ENCODE data around the gene FAM83C. TPM values are rescaled to one million over a fixed set of nuclear protein-coding genes. Genes with fewer than 3 reads are reported as not detected.

The FAM83C gene
- polyA plus RNA-seq, 2 of the 4 experiments (the other 2 are of a cell fraction) = not detected

GRCh38 chr20:35340436-35340835, 48.2 kb upstream of the FAM83C start:
- Histone ChIP-seq H3K27ac (no peak overlapping the region), H3K9me3 (no peaks in the 10 kb centered on the region), H3K4me3 (no peak overlapping the region), H3K4me1 (peaks cover 23% of the 10 kb centered on the region), H3K4me2 (no peak overlapping the region)
- CTCF ChIA-PET = interaction anchor here (1.0 to 3.6 kb wide), 3 partner anchors 11 to 36 kb away, joined by 3 to 17 read pairs (median 4); no protein-coding TSS in a partner anchor
- TF ChIP-seq HEYL (CRISPR knock-in tag; IDR thresholded peaks at IDR 0.05) = no peak
- TF ChIP-seq SMC3 (IDR thresholded peaks at IDR 0.05) = no peak
- no peak for TF ChIP-seq ZSCAN20 (CRISPR knock-in tag; IDR thresholded peaks at IDR 0.05)
- TF ChIP-seq HOXB13 (CRISPR knock-in tag; IDR thresholded peaks at IDR 0.05; ENCODE audit: low read depth) = no peak
- TF ChIP-seq NFE2L2 (conservative IDR thresholded peaks at IDR 0.05; ENCODE audit: low read length) = no peak
- no peak for TF ChIP-seq HOXB5 (CRISPR knock-in tag; IDR thresholded peaks at IDR 0.05)
- no peak for TF ChIP-seq ZNF302 (CRISPR knock-in tag; IDR thresholded peaks at IDR 0.05)
- no peak for TF ChIP-seq TFCP2L1 (CRISPR knock-in tag; IDR thresholded peaks at IDR 0.05)
- no peak for TF ChIP-seq FOXS1 (CRISPR knock-in tag; IDR thresholded peaks at IDR 0.05)
- TF ChIP-seq JUN (IDR thresholded peaks at IDR 0.05) = no peak
- TF ChIP-seq RCOR1 (IDR thresholded peaks at IDR 0.05; ENCODE audit: low read depth, low read length) = no peak
- no peak for TF ChIP-seq ESRRA (IDR thresholded peaks at IDR 0.05; ENCODE audit: borderline replicate concordance, low read length)
- POLR2A ChIA-PET = no interaction called here
- WGBS (ENCODE audit: missing lambda C conversion rate) = 97% methylated on average over 2 of the region's 2 CpGs
- DNase-seq (ENCODE audit: low read depth in 1 of 2, low spot score in 1 of 2) (no peak), FAIRE-seq (no peak), ATAC-seq (no peak)

DNA sequence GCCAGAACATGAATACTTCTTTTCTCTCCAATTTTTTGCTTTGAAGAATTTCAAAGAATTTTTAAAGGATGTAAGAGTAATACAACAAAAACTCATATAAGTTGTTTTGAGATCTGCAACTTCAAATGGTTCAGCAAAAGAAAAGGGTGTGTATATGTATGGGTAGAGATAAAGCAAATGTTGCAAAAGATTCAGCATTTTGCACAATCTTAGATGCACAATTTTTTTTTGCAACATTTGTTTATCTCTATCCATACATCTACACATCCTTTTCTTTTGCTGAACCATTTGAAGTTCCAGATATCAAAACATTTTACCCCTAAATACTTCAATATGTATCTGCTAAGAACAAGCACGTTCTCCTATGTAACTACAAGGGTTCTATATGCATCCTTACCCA, 47.4 kb upstream of the FAM83C start:
- DNase-seq (ENCODE audit: low read depth in 1 of 2, low spot score in 1 of 2) (no peak), ATAC-seq (no peak), FAIRE-seq (no peak)
- CTCF ChIA-PET = interaction anchor here (1.0 to 1.9 kb wide), 3 partner anchors 10 to 100 kb away, joined by 4 to 7 read pairs (median 5); no protein-coding TSS in a partner anchor
- POLR2A ChIA-PET = no interaction called here
- Histone ChIP-seq H3K4me2 (no peak overlapping the region), H3K4me1 (peaks cover 19% of the 10 kb centered on the region), H3K4me3 (no peak overlapping the region), H3K27ac (no peak overlapping the region), H3K9me3 (no peaks in the 10 kb centered on the region)
- TF ChIP-seq KDM5A (IDR thresholded peaks at IDR 0.05) (no peak), NR3C1 (IDR thresholded peaks at IDR 0.05) (no peak), E2F6 (IDR thresholded peaks at IDR 0.05; ENCODE audit: borderline replicate concordance, low read depth) (no peak), MAFK (IDR thresholded peaks at IDR 0.05; ENCODE audit: partially characterized antibody) (no peak)
- WGBS (ENCODE audit: missing lambda C conversion rate) = 91% methylated on average over 1 of the region's 1 CpG

DNA sequence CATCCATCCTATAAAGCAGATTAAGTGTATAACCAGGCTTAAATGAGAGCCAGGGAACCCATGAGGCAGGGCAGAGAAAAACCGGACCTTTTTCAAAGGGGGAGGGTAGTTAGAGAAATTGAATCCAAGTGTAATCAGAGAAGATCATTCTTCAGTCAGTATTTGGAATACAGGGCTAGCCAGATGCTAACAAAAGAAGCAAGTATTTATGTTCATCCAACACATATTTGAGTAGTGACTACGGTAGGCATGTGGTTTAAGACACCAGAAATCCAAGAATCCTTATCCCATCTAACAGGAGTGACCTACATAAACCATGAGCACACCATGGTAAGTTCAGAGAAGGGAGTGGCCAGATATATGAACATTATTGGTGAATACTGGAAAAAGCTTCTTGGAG, 46.8 kb upstream of the FAM83C start:
- Histone ChIP-seq H3K4me2 (0 out of 3 replicates have a peak overlapping the region, but pooled peaks have one; percentile 8), H3K4me3 (no peak overlapping the region), H3K9me3 (no peaks in the 10 kb centered on the region), H3K4me1 (peaks cover 13% of the 10 kb centered on the region), H3K27ac (no peak overlapping the region)
- POLR2A ChIA-PET = no interaction called here
- ATAC-seq (peak in 1 of 2 experiments; percentile 70; a peak in 4 of 6 replicates), DNase-seq (ENCODE audit: low read depth in 1 of 2, low spot score in 1 of 2) (no peak), FAIRE-seq (no peak)
- TF ChIP-seq PHF8 (IDR thresholded peaks at IDR 0.05; ENCODE audit: borderline replicate concordance, low read depth) (no peak), MAZ (IDR thresholded peaks at IDR 0.05; ENCODE audit: borderline replicate concordance, low read depth, low read length) (no peak), RNF2 (IDR thresholded peaks at IDR 0.05; ENCODE audit: borderline replicate concordance, low read depth) (no peak), EP300 (IDR thresholded peaks at IDR 0.05) (no peak), ZC3H11A (IDR thresholded peaks at IDR 0.05) (no peak), KDM5A (IDR thresholded peaks at IDR 0.05) (no peak), NR3C1 (IDR thresholded peaks at IDR 0.05) (no peak), GATA3 (IDR thresholded peaks at IDR 0.05; ENCODE audit: borderline replicate concordance) (no peak), POLR2AphosphoS2 (conservative IDR thresholded peaks at IDR 0.05; ENCODE audit: low read length) (no peak)
- TF ChIP-seq, protein P1, sequence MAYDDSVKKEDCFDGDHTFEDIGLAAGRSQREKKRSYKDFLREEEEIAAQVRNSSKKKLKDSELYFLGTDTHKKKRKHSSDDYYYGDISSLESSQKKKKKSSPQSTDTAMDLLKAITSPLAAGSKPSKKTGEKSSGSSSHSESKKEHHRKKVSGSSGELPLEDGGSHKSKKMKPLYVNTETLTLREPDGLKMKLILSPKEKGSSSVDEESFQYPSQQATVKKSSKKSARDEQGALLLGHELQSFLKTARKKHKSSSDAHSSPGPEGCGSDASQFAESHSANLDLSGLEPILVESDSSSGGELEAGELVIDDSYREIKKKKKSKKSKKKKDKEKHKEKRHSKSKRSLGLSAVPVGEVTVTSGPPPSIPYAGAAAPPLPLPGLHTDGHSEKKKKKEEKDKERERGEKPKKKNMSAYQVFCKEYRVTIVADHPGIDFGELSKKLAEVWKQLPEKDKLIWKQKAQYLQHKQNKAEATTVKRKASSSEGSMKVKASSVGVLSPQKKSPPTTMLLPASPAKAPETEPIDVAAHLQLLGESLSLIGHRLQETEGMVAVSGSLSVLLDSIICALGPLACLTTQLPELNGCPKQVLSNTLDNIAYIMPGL (CRISPR knock-in tag; IDR thresholded peaks at IDR 0.05; ENCODE audit: borderline replicate concordance) = no peak
- CTCF ChIA-PET = interaction anchor here (1.0 to 1.9 kb wide), 3 partner anchors 10 to 100 kb away, joined by 4 to 7 read pairs (median 5); no protein-coding TSS in a partner anchor
- WGBS (ENCODE audit: missing lambda C conversion rate) = 75% methylated on average over 2 of the region's 2 CpGs

Data from A549 (cell line).